ENCODE measurements around the gene OR5B2. TPM values are rescaled to one million over a fixed set of nuclear protein-coding genes. Genes with fewer than 3 reads are reported as not detected.

OR5B2 gene
- total RNA-seq, 1 donor from 2014 or later, result not detected

Other genes starting within 250 kb of the OR5B2 start
- not detected for gene OR9Q2, start 239.1 kb downstream of the OR5B2 start, total RNA-seq
- not detected for gene OR1S2, start 224.0 kb downstream of the OR5B2 start, total RNA-seq
- not detected for gene OR1S1, start 215.4 kb downstream of the OR5B2 start, total RNA-seq
- gene OR10Q1, start 199.2 kb downstream of the OR5B2 start, total RNA-seq, result not detected
- gene OR10W1, start 159.9 kb downstream of the OR5B2 start, total RNA-seq, result not detected
- gene OR5B17, start 69.1 kb downstream of the OR5B2 start, total RNA-seq, result not detected
- not detected for gene OR5B3, start 21.2 kb downstream of the OR5B2 start, total RNA-seq
- not detected for gene OR5B12, start 14.1 kb upstream of the OR5B2 start, total RNA-seq
- not detected for gene OR5B21, start 80.0 kb upstream of the OR5B2 start, total RNA-seq
- gene LPXN, start 147.7 kb upstream of the OR5B2 start, total RNA-seq, result 3.1 TPM
- gene ZFP91, start 150.9 kb upstream of the OR5B2 start, total RNA-seq, result 57.3 TPM
- gene CNTF, start 194.5 kb upstream of the OR5B2 start, total RNA-seq, result 0.73 TPM

Data from Right ventricle myocardium superior (tissue), 1 donor.